ENCODE results near the gene DRG2.

- TF ChIP-seq TAF1 (IDR thresholded peaks at IDR 0.05; ENCODE audit: low read depth) (no peak), NFIC (IDR thresholded peaks at IDR 0.05) (no peak), REST (IDR thresholded peaks at IDR 0.05; ENCODE audit: low read depth) (no peak), MAX (IDR thresholded peaks at IDR 0.05) (no peak), EP300 (IDR thresholded peaks at IDR 0.05; ENCODE audit: borderline replicate concordance) (no peak), FOXM1 (IDR thresholded peaks at IDR 0.05; ENCODE audit: borderline replicate concordance, low read depth) (no peak), EGR1 (IDR thresholded peaks at IDR 0.05) (no peak), CREB1 (IDR thresholded peaks at IDR 0.05; ENCODE audit: low read depth) (no peak), YY1 (IDR thresholded peaks at IDR 0.05; ENCODE audit: low read depth) (no peak), CEBPB (IDR thresholded peaks at IDR 0.05) (no peak), TEAD4 (IDR thresholded peaks at IDR 0.05) (no peak), ZBTB7A (IDR thresholded peaks at IDR 0.05; ENCODE audit: low read depth) (no peak), USF1 (IDR thresholded peaks at IDR 0.05) (no peak), RAD21 (IDR thresholded peaks at IDR 0.05; ENCODE audit: low read depth) (no peak)
Measured at GRCh38 chr17:18094409-18094807, 6.7 kb downstream of the DRG2 start.
